HG03520 (cell line): Measurements from ENCODE around the gene TBC1D8.

Experiments used
- ATAC-seq: cut with Tn5 transposase; IDR thresholded peaks from one replicate; pipeline ENCODE4 v1.9.1; 2021; ENCODE audit warnings: mild to moderate bottlenecking, moderate library complexity; ENCODE audit not compliant: unreplicated experiment

TBC1D8 gene

DNA sequence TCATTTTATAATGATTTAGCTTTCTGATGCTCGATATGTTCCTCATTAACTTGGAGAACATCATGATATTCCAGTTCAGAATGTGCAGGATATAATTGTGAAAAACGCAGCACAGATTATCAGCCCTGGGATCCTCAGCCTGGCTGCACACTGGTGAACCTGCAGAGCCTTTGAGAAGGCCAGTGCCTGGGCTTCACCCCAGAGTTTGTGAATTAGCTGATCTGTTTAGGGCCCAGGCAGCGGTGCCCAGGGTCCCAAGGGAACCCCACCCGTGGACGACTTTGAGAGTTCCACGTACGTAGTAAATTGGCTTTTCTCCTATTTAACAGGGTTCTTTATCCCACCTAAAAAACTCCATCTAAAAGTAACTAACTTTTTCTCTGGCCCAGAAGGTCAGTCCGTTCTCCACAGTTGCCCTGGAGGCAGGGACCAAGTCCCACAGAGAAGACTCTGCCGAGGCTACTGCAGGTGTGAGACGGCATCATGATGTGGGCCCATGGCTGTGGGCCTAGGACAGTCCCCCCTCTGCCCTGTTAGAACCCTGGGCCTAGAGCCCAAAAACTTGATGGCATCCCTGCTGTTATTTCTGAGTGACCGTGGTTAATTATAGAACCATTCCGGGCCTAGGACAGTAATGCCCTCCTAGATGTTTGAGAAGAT, 188.7 kb downstream of the TBC1D8 start:
- ATAC-seq, result no peak

DNA sequence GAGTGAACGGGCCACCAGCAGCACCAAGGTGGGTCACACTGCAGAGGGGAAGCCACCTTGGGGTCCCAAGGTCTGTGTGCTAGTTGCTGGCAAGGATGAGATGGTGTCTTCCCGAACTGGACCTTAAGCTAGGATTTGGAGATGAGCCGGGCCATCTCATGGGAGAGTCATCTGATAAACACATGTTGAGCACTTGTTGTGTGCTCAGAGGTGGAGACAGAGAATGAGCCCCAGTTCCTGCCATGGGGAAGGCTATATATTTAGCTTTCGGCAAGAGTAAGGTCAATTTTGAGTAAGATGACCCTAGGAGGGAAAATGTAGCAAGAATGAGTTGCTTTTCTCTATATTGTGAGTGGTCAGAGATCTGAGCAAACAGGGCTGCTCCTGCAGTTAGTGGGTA, 190.5 kb downstream of the TBC1D8 start:
- no peak for ATAC-seq

DNA sequence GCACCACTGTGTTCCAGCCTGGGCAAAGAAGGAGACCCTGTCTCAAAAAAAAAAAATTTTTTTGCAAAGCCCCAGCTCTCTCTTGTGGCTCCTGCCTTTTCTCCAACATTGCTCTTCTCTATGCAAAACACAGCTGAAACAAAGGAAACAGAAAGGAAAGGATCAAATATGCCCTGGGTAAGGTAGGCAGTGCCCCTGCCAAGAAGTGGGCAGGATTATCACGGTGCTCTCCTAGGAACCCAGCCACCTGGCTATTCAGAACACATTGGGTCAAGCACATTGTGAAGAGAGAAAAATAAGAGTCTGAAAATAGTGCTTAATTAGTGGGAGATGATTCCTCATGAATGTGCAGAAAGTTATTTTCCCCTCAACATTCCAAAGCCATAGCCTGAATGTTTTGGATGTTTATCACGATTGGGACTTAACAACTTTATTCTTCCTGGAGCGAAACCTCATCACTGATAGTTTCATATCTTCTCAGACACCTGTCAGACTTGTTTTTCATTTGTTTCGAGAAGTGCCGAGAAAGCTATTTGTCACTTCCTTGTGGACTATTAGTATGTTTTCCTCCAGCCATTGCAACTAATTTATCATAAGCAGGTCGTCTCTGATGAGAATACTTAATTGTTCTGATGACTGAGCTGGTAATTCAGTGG, 191.8 kb downstream of the TBC1D8 start:
- ATAC-seq, result no peak

DNA sequence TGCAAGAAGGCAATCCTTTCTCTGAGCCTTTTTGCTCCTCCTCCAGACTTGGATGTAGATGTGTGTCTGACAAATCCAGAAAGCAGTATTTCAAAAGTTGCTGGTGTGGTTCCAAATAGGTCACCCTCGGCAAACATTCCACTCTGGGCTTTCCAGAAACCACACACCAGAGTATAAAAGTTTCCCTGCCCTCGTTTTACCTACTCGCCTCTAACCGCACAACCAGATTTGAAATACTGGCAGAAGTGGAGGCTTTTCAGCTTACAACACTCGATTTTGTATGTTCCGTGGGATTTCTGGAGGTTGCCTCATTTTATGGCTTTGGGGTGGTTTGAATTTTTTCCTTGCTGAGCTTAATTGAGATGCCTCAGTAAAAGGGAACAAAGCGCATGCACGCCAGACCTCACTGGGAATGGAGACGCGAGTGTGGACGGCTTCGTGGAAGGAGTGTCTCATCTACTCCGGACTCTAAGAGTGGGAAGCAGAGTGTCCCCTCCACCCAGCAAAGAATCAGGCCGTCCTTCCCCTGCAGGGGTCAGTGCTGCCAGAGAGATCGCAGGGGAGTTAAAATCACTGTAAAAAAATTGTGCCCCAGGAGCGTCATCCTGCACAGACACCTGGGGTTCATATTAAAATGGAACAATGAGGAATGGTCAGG, 193.1 kb downstream of the TBC1D8 start:
- no peak for ATAC-seq
